NCI-H2196 (cell line): ENCODE data around the gene CCL27.

ENCODE experiments used
- DNase-seq: peaks from one replicate; lab custom pipeline; 2025; ENCODE audit not compliant: unreplicated experiment; lab: John Stamatoyannopoulos, UW

CCL27 gene

GRCh38 chr9:34628656-34629490, 33.6 kb downstream of the CCL27 start, which contains the start of gene ARID3C:
ARID3C (minus strand) TSS chr9:34629066; CDS start chr9:34628014, 1,052 bp downstream.
- DNase-seq = peak; percentile 65

DNA sequence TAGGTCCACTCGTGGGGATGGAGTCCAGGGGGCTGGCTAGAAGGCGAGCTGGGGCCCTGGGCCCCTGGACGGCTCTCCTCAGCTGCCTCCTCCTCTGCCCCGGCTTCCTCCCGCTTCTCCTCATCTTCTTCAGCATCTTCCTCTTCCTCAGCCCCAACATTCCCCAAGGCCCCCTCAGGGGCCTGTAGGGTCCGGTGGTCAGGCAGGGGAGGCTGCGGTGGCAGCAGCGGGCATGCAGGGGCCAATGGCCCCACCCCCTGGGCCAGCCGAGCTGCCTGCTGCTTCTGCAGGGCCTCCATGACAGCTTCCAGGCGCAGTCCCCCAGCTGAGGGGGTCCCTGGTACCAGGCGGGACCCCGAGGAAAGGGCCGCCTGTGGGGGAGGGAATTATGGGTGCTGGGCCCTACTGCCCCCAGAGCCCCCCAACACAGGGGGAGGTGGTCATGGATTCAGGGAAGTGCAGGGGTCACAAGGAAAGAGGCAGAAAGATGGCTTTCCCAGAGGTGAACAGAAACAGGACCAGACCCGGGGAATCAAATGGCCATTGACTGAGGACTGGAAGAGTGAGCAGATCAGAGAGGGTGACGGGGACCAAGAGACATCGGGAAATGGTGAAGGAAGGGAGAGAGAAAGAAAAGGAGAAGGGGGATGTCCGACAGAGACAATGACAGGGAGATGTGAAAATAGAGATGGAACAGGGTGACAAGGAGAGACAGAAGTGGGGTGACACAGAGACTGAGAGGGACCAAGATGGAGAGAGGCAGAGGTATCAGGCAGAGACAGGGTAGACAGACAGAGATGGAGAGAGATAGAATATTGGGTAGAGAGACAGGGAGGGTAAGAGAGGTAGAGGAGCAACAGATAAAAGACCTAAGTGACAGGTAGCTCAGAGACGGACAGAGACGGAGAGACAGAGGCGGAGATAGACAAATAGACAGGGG, 34.5 kb downstream of the CCL27 start:
- DNase-seq = no peak

DNA sequence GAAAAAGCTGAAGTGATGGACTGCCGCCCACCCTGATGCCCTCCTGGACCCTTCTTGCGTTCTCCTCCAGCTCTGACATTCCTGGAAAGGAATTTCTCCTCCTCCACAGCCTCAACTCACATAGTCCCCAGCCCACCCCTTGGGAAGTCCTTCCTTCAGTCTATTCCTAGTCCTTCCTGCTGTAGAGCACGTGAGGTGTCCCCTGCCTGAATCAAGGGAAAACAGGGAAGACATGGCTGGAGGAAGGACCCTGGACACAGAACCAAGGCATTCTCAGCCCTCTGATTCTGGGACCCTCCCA, 37.3 kb downstream of the CCL27 start:
- DNase-seq = no peak

DNA sequence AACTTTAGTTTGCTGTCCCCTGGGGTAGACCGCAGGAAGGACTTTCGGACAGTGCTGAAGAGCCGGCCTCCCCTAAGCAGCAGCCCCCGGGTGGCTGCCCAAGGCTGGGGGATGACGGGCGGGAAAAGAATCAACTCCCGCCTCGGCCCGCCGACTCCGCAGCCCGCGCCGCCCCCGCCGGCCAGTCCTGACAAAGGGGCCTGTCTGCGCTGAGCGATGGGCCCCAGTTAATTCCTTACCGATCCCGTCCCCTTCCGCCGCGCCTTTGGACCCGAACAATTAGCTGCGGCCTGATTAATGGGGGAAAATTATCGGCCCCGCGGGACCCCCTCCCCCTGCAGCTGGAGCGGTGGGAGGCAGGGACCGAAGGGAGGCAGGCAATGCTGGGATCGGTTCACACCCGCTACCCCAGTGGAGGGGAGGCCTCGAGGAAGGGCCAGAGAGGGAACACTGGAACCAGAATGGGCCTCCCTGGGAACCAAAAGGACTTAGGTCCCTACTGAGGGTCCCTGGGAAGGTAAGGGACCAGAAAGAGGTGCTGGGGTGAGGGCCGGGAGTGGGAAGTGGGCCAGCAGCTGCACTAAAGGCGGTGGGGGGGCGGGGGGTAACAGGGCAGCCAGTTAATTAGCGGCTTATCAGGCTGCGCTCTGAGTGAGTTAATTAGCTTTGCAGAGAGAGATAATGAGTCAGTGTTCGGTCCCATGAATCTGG, 37.8 kb downstream of the CCL27 start:
- DNase-seq = no peak

GRCh38 chr9:34623374-34624235, 38.9 kb downstream of the CCL27 start:
- no peak for DNase-seq

DNA sequence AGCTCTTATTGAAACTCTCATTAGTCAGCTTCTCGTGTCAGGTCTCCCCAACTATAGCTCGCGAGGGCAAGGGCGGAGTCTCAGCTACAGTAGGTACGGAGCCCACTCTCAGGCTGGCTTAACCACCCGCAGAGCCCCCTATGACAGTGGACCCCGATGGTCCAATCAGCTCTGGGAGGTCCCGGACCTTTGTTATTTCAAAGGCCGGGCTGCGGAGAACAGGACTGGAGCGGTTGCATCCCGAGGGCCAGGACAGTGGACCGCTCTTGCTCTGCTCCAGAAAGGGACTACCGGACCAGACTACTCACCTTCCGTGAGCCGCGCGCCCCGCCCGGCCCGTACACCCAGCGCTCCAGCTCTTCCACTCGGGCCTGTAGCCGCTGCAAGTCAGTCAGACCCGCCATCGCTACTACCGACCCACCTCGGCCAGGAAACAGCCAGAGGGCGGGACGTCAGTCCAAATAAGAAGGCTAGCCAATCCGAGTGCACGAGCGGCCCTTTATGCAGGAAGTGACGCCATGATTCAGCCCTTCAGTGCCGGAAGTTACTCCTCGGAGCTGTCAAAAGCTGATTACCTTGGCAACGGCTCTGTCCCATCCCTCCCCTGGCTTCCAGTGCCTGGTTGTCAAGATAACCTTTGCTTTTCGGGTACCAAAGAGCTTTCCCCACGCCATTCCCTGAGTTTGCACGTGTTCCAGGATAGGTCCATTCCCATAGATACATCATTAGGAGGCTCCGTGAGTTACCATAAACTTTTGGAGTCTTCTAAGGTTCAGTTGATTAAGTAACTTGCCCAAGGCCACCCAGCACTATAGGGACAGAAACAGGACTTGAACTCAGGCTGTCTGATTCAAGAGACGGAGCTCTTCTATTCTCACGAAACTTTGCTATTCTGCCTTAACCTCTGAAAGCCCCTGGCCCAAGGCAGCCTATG, 42.1 kb downstream of the CCL27 start, which contains the start of gene DCTN3:
DCTN3 (minus strand) TSS at position 435 of the 934 bp plus-strand sequence; CDS start at position 404, 31 bp downstream.
- DNase-seq = peak; percentile 94

DNA sequence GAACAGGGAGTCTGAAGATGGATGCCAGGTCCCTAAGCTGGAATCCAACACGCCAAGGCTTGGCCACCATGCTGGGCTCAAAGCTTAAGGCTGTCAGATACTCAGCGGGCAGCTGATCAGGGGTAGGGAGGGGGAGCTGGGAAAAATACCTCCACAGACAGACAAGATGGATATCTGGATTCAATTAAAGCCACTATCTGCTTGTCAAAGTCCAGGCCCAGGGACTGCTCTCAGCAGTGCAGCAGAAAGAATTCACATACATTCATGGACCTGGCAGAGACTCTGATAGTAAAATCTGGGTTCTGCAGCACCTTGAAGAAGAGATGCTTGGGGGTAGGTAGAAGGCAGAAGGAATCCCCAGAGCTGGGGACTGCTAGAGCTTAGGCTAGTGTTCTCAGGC, 47.3 kb downstream of the CCL27 start:
- no peak for DNase-seq

- DNase-seq = peak; percentile 92
Observed at GRCh38 chr9:34612788-34613390, 49.6 kb downstream of the CCL27 start.
